CD1c-positive myeloid dendritic cell (primary cell): ENCODE data around the gene BCL2L12.
A peak's percentile ranks its signal among the peaks of the same experiment; 100 is the strongest.
"Not testable (repeated sequence)": the region's sequence is repeated elsewhere in the genome, so short reads cannot be mapped to it uniquely, and the experiment has no call there.

Experiments
- DNase-seq: peaks from one replicate; pipeline ENCODE4 v3.0.0-alpha.2; 2016; ENCODE audit errors: extremely low spot score

Gene BCL2L12, protein sequence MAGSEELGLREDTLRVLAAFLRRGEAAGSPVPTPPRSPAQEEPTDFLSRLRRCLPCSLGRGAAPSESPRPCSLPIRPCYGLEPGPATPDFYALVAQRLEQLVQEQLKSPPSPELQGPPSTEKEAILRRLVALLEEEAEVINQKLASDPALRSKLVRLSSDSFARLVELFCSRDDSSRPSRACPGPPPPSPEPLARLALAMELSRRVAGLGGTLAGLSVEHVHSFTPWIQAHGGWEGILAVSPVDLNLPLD

DNA sequence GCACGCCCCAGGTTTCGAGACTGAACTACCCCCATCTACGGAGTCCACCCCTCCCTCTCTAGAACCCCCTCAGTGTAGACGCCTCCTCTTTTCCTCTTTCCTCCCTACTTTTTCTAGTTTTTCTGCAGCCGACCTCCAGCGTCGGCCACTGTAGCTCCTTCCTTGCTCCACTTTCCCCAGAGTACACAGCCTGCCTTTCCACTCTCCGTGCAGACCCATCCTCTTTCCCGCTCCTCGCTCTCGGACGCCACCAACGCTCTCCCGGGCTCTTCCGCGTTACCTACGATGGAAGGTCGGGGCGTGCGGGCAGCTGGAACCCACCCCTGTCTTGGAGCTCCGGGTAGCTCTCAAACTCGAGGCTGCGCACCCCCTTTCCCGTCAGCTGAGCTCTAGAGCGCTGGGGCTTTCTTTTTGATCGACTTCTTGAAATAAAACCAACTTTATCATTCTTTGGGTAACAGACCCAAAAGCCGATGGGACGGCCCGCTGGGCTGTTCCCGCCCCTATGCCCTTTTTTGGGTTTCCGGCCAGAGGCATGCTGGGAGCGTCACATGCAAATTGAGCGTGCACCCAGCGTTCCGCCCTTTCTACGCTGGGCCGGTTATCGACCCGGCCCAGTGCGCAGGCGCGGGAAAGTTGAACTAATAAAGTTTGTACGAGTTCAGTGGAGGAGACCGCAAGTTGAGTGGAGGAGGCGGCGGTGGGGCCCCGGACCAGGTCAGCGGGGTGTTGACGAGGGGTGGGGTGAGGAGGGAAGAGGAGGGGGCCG lies at the start of gene BCL2L12, which contains the start of gene IRF3:
Gene BCL2L12, plus strand, starts transcription at position 583 of the 769 bp plus-strand sequence. CDS start 760 bp downstream, outside the sequence.
Gene IRF3, minus strand, starts transcription at position 507 of the 769 bp plus-strand sequence. CDS start 1,019 bp downstream, outside the sequence.
- DNase-seq: peak; percentile 99

DNA sequence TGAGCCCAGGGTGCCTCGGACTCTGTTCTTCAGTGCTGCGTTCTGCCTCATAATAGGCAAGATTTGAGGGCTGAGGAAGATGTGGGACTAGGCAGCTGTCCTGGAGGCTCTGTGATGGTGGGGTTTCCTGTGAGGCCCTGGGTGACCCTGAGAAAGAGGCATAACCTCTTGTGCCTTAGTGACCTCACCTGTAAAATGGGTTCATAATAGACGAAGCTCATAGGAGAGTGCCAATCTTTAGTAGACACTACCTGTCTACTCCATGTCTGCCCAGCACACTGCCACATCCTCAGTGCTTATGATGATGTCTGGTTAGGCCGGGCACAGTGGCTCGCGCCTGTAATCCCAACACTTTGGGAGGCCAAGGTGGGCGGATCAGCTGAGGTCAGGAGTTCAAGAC lies 49.2 kb upstream of the BCL2L12 start:
- DNase-seq: no peak

DNA sequence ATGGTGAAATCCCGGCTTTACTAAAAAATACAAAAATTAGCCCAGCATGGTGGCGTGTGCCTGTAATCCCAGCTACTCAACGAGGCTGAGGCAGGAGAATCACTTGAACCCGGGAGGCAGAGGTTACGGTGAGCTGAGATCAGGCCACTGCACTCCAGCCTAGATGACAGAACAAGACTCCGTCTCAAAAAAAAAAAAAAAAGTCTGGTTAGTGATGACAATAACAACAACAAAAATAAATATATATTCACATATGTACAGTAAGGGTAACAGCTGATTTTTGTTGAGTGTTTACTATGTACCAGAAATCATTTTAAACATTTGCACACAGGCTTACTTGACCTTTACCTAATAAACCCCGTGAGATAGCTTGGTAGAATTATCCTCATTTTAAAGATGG lies 48.8 kb upstream of the BCL2L12 start:
- DNase-seq: no peak

DNA sequence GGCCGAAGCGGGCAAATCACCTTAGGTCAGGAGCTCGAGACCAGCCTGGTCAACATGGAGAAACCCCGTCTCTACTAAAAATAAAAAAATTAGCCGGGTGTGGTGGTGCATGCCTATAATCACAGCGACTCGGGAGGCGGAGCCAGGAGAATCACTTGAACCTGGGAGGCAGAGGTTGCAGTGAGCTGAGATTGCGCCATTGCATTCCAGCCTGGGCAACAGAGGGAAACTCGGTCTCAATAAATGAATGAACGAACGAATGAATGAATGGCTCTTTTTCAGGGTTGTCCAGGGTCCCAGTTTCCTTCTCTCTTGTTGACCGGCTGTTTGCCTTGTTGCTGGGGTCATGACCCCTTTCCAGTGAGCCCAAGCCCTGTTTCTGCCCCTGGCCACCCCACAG lies 47.9 kb upstream of the BCL2L12 start:
- DNase-seq: not testable (repeated sequence)

DNA sequence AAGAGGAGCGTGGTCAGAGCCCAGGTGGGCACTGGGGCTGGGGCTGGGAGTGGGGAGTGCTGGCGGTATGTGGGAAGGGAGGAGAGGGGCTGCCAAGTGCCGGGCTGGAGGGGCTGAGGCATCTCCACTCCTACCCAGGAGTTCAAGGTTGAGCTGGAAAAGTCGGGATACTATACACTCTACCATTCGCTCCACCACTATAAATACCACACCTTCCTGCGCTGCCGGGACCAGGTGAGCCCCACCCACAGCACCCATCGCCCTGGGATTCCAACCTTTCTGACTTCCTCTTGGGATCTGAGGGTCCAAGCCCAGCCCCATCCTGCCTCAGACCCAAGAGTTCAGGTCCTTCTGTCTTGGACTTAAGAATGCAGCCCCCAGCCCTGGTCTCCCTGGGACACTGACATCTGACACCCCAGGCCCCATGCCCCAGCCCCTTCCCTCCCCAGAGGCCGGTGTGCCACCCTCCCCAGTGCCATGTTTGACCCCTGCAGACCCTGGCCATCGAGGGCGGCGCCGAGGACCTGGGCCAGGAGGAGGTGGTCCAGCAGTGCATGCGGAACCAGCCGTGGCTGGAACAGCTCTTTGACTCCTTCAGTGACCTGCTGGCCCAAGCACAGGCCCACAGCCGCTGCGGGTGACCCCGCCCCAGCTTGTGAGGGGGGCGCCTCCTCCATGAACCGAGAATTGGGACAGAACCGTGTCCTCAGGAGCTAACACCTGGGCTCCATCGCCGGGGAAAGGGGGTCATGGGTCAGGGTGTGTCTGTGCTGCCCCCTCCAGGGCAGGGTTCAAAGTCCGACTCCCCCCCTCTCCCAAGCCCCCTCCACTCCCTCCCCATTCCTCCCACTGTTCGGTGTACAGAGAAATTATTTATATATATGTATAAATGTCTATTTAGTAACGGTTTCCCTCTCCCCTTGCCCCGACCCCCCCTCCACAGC lies 40.5 kb upstream of the BCL2L12 start:
- no peak for DNase-seq

DNA sequence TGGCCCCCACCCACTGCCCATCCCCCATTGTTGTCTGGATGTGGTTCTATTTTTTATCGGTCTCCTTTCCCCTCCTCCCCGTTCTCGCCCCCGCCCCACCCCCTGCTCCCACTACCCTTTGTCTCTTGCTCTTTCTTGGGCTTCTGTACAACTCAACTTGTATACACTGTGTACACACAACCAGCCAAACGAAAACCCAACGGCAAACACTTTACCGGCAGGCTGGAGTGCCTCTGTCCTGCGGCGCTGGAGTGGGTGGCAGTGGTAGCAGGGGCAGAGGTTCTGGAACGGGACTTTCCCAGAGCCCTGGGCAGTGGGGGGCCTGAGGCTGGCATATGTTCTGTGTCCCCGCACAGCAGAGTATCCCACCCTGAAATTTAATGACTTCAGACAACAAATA lies 39.5 kb upstream of the BCL2L12 start:
- no peak for DNase-seq

DNA sequence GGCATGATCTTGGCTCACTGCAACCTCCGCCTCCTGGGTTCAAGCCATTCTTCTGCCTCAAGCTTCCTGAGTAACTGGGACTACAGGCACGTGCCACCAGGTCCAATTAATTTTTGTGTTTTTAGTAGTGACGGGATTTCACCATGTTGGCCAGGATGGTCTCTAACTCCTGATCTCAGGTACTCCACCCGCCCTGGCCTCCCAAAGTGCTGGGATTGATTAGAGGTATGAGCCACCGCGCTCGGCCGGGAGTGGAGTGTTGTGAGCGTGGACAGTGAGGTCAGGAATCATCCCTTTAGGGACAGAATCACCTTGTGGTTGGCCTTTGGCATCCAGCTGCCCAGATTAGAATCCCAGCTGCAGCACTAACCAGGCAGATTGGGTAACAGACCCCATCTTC lies 36.1 kb upstream of the BCL2L12 start:
- DNase-seq: no peak

DNA sequence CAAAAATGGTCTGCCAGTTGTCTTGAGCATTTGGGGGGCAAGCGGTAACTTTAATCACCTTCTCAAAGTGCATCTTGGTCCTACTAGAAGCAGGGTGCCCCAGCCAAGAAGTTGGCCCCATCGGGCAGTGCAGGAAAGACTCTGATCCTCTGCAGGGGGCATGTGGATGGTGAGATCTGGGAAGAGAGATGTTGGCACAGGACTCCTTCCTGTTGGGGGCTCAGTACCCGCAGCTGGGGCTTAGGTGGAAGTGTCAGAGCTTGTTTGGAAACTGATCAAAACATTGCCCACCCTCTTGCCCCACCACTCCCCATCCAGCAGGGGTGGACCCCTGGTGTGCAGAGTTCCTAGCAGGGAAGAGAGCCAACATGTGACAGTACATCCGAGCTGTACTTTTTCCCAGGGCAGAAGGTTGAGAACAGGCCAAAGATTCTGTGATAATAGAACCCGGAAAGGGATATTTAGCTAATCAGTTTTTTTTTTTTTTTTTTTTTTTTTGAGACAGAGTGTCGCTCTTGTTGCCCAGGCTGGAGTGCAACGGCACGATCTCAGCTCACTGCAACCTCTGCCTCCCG lies 34.6 kb upstream of the BCL2L12 start:
- no peak for DNase-seq

DNA sequence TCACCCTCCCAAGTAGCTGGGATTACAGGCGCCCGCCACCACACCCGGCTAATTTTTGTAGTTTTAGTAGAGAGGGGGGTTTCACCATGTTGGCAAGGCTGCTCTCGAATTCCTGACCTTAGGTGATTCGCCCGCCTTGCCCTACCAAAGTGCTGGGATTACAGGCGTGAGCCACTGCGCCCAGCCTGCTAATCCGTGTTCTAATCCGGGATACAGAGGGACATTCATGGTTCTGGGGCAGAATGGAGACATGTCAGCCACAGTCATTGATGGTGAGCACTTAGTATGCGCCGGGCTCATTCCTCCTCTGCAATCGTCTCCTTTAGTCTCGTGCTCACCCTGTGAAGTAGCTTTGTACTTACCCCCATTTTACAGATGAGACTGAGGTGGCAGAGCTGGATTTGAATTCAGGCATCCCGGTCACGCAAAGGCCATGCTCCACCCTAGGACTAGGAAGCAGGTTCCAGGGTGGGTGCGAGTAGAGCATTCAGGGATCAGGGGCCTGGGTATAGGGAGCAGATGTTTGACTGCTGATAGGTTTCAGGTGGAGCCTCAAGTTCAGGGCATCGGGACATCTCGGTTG lies 34.0 kb upstream of the BCL2L12 start:
- no peak for DNase-seq

DNA sequence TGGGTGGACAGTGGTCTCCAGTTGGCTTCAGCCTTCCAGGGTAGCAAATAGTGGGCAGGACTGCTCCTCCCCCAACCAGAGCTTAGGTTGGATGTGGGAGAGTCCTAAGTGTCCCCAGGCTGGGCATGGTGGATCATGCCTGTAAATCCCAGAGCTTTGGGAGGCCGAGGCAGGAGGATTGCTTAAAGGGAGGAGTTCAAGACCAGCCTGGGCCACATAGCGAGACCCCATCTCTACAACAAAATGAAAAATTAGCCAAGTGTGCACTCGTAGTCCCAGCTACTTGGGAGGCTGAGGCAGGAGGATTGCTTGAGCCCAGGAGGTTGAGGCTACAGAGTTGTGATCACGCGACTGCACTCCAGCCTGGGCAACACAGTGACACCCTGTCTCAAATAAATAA lies 33.2 kb upstream of the BCL2L12 start:
- DNase-seq: no peak

DNA sequence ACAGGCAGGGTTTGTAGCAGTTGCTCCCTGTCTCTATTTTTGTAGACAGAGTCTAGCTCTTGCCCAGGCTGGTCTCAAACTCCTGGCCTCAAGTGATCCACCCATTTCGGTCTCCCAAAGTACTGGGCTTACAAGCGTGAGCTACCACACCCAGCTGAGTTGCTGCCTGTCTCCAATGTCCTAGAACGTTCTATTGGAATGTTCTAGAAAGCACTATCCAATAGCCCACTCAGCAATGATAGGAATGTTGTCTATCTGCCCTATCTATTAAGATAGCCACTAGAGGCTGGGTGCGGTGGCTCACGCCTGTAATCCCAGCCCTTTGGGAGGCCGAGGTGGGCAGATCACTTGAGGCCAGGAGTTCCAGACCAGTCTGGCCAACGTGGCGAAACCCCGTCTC lies 32.5 kb upstream of the BCL2L12 start:
- not testable (repeated sequence) for DNase-seq

DNA sequence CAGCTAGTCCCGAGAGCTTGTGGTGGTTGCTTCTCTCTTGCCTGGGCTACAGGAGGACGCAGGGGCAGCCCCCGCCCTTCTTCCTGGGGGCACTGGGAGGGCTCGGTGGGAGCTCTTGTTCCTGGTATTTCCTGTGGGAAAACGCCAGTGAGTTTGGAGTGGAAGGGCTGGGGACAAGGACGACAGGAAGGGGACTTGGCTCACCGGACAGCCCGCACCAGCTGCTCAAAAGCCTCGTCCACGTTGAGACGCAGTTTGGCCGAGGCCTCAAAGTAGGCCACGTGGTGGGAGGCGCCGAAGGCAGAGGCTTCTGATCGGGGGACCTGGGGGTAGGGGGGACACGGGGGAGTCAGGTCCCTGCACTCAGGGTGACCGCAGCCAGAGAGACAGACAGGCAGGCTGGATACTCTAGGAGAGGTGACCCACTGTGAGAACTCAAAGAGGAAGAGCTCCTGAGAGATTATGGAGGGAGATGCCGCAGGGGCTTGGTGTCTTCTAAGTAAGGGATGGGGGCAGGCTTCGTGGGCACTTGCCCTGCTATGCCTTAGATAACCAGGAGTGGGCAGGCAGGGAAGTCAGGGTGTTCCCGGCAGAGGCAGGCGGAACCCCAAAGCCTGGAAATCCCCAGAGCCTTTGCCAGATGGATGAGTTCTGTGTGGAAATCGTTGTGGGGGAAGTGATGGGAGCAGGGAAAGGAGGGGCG lies 30.1 kb upstream of the BCL2L12 start:
- peak; percentile 34 for DNase-seq

DNA sequence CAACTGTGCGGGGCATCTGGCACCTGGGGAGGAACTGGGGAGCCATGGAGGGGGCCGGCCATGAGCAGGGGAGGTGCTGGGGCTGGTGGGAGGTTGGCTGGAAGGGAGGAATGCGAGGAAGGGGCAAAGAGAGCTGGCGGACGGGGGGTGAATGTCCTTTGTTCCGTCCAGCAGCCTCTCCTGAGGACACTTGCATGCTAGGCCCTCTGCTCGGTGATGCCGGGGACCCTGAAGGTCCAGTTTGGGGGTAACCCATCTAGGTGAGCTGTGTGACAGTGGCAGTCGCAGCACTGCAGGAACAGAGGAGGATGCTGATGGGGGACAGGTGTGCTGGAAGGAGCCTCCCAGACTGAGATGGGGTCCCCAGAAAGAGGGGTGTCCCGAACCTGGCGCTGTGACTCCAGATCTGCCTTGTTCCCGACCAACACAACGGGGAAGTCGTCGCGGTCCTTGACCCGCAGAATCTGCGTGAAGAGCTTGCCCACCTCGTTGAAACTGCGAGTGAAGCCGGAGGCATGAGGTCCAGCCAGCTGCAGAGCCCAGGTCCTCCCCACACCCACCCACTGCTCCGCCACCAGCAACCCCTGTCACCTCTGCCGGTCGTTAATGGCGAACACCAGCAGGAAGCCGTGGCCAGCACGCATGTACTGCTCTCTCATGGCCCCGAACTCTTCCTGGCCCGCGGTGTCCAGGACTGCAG lies 29.4 kb upstream of the BCL2L12 start:
- no peak for DNase-seq

DNA sequence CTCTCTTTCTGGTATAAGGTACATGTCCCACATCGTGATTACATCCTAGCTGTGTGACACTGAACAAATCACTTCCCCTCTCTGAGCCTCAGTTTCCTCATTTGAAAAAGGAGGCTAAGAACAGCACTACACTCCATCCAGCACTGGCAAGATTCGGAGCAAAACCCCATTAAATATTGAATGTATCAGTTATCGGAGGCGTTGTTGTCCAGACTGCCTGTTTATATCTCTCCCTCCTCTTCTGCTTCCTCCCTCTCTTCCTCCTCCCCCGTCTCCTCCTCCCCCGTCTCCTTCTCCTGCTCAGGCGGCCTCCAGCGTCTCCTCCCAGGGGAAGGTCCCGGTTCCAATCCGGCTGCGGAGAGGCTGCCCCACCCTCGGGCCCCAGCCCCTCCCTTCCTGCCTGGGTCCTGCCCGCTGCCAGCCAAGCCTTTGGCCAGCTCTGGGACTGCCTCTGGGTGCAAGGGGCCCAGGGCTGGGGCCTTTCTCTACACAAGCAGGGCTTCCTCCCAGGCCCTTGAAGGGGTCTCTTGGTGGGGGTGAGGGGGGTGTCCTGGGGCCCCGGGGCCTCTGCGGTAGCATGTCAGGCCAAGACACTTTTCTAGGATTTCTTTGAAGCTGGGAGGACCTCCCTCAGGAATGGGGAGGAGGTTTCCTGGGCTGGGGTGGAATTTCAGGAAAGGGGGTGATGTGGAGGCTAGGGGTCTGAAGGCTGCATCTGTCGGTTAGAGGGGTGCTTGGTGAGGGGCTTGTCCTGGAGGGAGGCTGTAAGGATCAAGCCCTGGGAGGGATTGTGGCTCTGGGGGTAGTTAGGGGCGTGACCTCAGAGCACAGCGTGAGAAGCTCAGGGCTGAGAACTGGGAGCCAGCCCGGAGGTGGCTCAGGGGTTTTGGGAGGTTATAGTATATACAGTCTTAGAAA lies 27.7 kb upstream of the BCL2L12 start:
- DNase-seq: peak; percentile 49

DNA sequence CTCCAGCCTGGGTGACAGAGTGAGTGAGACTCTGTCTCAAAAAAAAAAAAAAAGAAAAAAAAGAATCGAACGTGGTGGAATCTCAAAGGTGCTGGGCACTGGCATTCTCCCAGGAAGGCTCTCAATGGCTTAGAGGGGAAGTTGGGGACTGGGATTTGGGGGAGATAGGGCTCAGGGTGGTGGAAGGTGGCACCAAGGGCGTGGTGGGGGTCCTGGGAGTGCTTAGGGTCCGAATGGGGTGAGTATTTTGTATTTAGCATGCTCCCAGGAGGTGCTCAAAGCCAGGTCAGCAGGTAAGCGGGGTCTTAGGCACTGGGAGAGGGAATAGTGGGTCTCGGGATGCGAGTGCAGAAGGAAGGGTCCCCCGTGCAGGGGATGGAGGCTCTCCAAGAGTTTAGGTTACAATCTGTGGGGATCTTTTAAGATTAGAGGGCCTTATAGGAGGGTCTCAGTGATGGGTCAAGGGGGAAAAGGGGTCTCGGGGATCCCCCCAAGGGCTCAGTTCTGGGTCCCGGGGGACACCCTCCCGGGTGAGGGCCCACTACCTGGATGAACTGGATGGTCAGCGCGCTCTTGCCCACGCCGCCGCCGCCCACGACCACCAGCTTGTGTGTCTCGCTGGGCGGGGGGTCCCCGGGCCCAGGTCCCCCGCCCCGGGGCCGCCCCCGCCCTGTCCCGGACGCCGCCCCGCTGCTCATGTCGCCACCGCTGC lies 26.2 kb upstream of the BCL2L12 start:
- DNase-seq: no peak

DNA sequence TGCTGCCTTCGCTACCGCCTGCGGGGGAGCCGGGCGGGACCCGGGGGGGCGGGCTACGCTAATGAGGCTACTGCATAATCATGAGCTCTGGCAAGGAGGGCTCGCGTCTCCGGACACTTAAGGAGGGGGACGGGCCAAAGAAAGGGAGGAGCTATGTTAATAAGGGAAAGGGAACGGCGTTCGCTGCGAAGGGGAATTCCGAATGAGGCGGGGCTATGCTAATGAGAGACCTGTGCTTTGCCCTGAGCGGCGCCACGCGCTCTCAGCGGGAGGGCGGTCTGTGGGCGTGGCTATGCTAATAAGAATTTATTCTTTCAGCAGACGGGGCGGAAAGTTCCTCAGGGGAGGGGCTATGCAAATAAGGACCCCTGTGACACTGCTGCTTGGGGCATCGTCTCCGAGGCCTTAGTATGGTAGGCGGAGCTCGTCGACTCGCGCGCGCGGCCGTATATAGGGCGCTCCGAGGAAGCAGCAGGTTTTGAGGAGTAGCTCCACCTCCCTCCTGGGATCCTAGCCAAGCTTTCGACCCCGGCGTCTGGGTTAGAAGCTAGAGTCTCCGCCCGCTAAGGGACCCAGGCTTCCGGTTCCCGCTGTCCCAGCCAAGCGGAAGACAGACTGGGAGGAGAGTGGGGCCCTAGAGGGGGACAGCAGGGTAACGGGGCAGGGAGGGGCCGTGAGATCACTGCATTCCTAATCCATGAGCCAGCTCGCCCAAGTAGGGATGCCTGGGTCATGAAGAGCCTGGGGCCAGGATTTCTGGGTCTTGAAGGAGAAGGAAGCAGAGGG lies 25.4 kb upstream of the BCL2L12 start, which contains the start of gene RRAS:
Gene RRAS, minus strand, starts transcription at position 31 of the 786 bp plus-strand sequence. CDS start 45 bp downstream, outside the sequence.
- DNase-seq: peak; percentile 100
